Fibroblast of the aortic adventitia (primary cell): Measurements from ENCODE around the gene CST6. TPM values are rescaled to one million over a fixed set of nuclear protein-coding genes. Genes with fewer than 3 reads are reported as not detected.

Source experiments
- DNase-seq: peaks from one replicate; pipeline ENCODE4 v3.0.0-alpha.2; 2010; ENCODE audit warnings: low read depth
- H3K4me3 ChIP-seq: 2 replicates; pipeline ENCODE4 v1.5.1; 2011; ENCODE audit warnings: low read depth, mild to moderate bottlenecking, control low read depth, low read length, moderate library complexity
- total RNA-seq: library from RNA; depleted of rRNA; stranded (reverse); fragments of >200 nt; gene quantifications from 2 replicates; pipeline ENCODE4 v1.2.3, GENCODE V29; 2012; ENCODE audit warnings: low replicate concordance
- TF ChIP-seq, protein P1 (sequence below): IDR thresholded peaks from 2 replicates; pipeline ENCODE4 v1.5.1; 2011; ENCODE audit warnings: mild to moderate bottlenecking, low read length, control low read depth, inconsistent platforms; ENCODE audit not compliant: insufficient read depth

The CST6 gene
- total RNA-seq, 1 donor, result 1.7 TPM

GRCh38 chr11:65972116-65972515, 39.7 kb upstream of the CST6 start:
- TF ChIP-seq, protein P1, sequence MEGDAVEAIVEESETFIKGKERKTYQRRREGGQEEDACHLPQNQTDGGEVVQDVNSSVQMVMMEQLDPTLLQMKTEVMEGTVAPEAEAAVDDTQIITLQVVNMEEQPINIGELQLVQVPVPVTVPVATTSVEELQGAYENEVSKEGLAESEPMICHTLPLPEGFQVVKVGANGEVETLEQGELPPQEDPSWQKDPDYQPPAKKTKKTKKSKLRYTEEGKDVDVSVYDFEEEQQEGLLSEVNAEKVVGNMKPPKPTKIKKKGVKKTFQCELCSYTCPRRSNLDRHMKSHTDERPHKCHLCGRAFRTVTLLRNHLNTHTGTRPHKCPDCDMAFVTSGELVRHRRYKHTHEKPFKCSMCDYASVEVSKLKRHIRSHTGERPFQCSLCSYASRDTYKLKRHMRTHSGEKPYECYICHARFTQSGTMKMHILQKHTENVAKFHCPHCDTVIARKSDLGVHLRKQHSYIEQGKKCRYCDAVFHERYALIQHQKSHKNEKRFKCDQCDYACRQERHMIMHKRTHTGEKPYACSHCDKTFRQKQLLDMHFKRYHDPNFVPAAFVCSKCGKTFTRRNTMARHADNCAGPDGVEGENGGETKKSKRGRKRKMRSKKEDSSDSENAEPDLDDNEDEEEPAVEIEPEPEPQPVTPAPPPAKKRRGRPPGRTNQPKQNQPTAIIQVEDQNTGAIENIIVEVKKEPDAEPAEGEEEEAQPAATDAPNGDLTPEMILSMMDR, result no peak
- no peak for DNase-seq
- no peak overlapping the region for H3K4me3 ChIP-seq

- TF ChIP-seq, protein P1, result no peak
- no peak for DNase-seq
- H3K4me3 ChIP-seq, result no peak overlapping the region
Observed at GRCh38 chr11:65973439-65974110, 38.2 kb upstream of the CST6 start.

DNA sequence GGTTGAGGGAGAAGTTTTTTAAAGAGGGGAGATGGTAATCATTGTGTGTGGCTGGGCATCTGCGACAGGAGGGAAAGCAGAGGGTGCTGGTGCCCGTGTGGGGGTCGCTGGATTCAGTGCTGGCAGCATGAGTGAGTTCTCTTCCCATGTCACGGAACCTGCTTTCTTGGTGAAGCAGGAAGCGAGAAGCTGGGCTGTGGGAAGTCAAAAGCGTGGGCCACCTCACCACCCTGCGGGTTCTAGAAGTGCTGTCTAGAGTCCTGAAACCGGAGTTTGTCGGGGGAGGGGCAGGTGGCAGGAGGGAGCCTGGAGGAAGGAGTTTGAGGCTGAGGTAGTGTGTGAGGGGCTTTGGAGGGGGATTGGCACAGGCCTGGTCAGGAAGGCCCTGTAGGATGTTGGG, 36.0 kb upstream of the CST6 start:
- TF ChIP-seq, protein P1, result no peak
- DNase-seq, result no peak
- H3K4me3 ChIP-seq, result no peak overlapping the region

- TF ChIP-seq, protein P1, result no peak
- no peak for DNase-seq
- H3K4me3 ChIP-seq, result no peak overlapping the region
Observed at GRCh38 chr11:65976216-65977176, 35.3 kb upstream of the CST6 start.

- no peak overlapping the region for H3K4me3 ChIP-seq
- DNase-seq, result no peak
- TF ChIP-seq, protein P1, result no peak
Observed at GRCh38 chr11:65977621-65978390, 34.0 kb upstream of the CST6 start.

DNA sequence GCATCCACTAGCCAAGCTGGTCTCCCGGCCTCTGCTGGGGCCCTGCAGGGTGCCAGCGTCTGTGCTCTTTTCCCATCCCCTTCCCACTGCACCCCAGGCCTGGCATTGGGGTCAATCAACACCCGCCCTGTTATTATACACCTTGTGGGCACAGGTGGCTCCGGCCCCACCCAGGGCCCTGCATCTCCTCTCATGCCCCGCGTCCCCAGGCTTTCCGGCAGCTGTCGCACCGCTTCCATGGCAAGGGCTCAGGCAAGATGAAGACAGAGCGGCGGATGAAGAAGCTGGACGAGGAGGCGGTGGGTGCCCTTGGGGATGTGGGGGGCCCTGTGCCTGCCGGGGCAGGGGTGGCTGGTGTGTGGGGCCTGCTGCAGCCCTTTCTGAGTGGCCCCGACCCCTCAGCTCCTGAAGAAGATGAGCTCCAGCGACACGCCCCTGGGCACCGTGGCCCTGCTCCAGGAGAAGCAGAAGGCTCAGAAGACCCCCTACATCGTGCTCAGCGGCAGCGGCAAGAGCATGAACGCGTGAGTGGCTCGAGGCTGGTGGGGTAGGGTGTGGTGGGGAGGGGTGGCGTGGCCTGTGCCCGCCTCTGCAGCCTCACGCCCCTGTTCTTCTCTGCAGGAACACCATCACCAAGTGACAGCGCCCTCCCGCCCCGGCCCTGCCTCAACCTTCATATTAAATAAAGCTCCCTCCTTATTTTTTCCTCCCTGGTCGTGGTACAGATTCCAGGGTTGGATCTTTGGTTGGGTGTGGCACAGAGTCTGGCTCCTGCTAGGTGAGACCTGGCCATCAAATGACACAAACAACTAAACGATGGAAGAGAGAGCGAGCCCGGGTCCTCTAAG, 33.2 kb upstream of the CST6 start:
- DNase-seq, result no peak
- TF ChIP-seq, protein P1, result no peak
- H3K4me3 ChIP-seq, result no peak overlapping the region
